ENCODE measurements around the gene SCAMP3.
"Not testable (repeated sequence)": the region's sequence is repeated elsewhere in the genome, so short reads cannot be mapped to it uniquely, and the experiment has no call there.

Gene SCAMP3

DNA sequence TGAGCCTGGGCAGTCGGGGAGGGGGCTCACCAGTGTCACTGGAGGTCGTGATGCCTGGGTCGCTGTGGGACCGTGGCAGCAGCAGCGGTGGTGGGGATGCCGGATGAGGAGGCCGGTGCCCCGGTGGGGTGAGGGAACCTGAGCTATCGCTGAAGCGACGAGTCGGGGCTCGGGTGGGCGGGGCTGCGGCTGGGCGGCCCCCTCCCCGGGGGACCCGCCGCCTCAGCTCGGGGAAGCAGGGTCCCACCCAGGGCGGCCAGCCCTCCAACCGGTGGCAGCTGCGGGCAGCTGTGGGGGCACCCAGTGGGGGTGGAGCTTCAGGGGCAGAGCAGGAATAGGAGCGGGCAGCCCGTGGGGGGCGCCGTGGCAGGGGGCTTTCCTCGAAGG is 11.9 kb downstream of the SCAMP3 start:
- H3K4me3 Mint-ChIP-seq, result no peak overlapping the region
- peaks cover 16% of the 10 kb centered on the region for H3K36me3 Mint-ChIP-seq (ENCODE audit: low read depth)
- H3K27me3 Mint-ChIP-seq (ENCODE audit: low read depth, poor library complexity), result no peaks in the 10 kb centered on the region
- peaks cover 44% of the 10 kb centered on the region for H3K4me1 Mint-ChIP-seq
- H3K27ac Mint-ChIP-seq, result no peak overlapping the region
- no peaks in the 10 kb centered on the region for H3K9me3 Mint-ChIP-seq
- TF ChIP-seq CTCF (IDR thresholded peaks at IDR 0.05), result no peak
- no peak for DNase-seq

DNA sequence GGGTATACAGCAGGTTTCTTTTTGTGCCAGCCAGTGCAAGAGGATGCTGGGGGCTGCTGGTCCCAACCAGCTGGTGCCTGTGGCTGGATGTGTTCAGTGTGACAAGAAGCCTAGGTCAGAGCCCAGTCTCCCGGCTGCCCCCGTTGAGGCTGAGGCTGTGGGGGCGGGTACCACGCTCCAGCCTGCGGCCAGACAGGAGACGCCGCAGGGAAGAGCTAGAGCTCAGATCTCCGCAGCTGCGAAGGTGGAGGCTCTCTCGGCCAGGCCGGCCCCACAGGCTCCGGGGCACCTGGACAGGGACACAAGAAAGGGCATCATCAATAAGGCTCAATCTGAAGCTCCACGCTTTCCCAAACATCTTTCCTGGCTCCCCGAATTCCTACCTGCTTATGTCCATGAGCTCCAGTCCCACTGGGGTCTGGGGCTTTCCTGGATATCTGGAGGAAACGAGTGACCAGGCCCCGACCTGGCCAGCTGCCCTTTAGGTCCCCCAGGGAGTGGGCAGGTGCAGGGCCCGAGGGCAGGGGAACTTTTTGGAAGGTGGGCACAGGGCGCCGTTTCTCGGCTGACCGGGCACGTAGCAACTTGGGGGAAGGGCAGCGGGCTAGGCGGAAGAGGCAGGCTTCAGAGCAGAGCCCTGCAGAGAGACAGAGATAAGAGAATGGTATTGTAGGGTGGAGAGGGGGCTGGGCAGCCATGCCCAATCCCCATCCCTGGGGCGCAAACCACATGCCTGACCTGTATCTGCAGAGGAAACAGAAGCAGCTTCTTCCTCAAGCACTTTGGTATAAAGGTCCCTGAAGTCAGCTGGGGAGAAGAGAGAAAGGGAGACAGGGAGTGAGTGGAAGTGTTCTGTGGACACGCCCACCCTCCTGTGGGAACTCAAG is 14.2 kb downstream of the SCAMP3 start:
- H3K36me3 Mint-ChIP-seq (ENCODE audit: low read depth), result peaks cover 16% of the 10 kb centered on the region
- H3K9me3 Mint-ChIP-seq, result no peaks in the 10 kb centered on the region
- no peak for TF ChIP-seq CTCF (IDR thresholded peaks at IDR 0.05)
- H3K4me1 Mint-ChIP-seq, result peaks cover 48% of the 10 kb centered on the region
- H3K4me3 Mint-ChIP-seq, result no peak overlapping the region
- DNase-seq, result no peak
- no peaks in the 10 kb centered on the region for H3K27me3 Mint-ChIP-seq (ENCODE audit: low read depth, poor library complexity)
- H3K27ac Mint-ChIP-seq, result peak overlapping the region; percentile 86

DNA sequence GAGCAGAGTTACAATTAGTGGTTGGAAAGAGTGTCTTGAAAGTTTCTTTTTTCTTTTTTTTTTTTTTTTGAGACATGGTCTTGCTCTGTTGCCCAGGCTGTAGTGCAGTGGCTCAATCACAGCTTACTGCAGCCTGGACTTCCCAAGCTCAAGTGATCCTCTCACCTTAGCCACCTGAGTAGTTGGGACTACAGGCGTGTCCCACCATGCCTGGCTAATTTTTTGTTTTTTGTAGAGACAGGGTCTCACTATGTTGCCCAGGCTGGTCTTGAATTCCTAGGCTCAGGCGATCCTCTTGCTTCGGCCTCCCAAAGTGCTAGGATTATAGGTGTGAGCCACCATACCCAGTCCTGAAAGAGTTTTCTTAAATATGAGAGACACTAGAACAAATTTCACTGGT is 15.4 kb downstream of the SCAMP3 start:
- H3K4me3 Mint-ChIP-seq; H3K9me3 Mint-ChIP-seq; H3K27me3 Mint-ChIP-seq (ENCODE audit: low read depth, poor library complexity); H3K27ac Mint-ChIP-seq; DNase-seq: not testable (repeated sequence)
- H3K4me1 Mint-ChIP-seq, result peaks cover 50% of the 10 kb centered on the region
- H3K36me3 Mint-ChIP-seq (ENCODE audit: low read depth), result peaks cover 16% of the 10 kb centered on the region

- peaks cover 53% of the 10 kb centered on the region for H3K4me1 Mint-ChIP-seq
- H3K36me3 Mint-ChIP-seq (ENCODE audit: low read depth), result peaks cover 16% of the 10 kb centered on the region
- no peak for TF ChIP-seq CTCF (IDR thresholded peaks at IDR 0.05)
- peak overlapping the region; percentile 79 for H3K4me3 Mint-ChIP-seq
- no peaks in the 10 kb centered on the region for H3K9me3 Mint-ChIP-seq
- DNase-seq, result no peak
- no peaks in the 10 kb centered on the region for H3K27me3 Mint-ChIP-seq (ENCODE audit: low read depth, poor library complexity)
- H3K27ac Mint-ChIP-seq, result peak overlapping the region; percentile 14
Observed at GRCh38 chr1:155245163-155245524, 17.0 kb downstream of the SCAMP3 start.

DNA sequence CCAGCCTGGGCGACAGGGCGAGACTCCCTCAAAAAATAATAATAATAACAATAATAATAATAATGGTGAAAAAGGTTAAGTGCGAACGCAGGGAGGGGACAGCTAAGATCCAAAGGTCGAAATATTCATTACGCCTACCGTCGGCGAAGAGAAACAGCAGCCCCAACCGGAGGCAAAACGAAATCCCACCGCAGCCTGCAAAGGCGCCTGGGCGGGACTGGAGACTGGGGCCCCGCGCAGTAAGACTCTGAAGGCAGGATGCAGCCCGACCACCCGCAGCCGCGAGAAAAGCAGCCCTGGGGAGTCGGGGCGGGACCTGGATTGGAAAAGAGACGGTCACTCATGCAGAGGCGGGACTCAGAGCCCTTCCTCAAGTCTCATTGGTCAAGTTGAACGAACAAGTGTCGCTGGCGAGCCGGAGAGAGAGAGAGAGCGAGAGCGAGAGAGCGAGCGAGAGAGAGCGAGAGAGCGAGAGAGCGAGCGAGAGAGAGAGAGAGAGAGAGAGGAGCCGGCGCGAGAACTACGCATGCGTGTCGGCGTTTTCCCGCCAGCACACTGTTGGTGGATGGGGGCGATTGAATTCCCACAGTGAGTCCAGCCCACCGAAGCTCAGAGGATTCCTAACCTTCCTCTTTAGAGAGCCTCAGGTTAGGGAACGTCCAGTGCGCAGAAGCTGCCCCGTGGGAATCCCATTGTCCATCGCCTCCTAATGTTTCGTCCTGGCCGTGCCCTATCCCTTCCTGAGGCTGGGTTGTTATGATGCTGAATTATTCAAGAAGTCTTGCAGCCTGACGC is 17.6 kb downstream of the SCAMP3 start:
- peak; percentile 24 for TF ChIP-seq CTCF (IDR thresholded peaks at IDR 0.05)
- H3K27ac Mint-ChIP-seq, result peak overlapping the region; percentile 14
- H3K36me3 Mint-ChIP-seq (ENCODE audit: low read depth), result peaks cover 16% of the 10 kb centered on the region
- H3K9me3 Mint-ChIP-seq, result no peaks in the 10 kb centered on the region
- H3K4me3 Mint-ChIP-seq, result peak overlapping the region; percentile 79
- peaks cover 53% of the 10 kb centered on the region for H3K4me1 Mint-ChIP-seq
- peak; percentile 94 for DNase-seq
- H3K27me3 Mint-ChIP-seq (ENCODE audit: low read depth, poor library complexity), result no peaks in the 10 kb centered on the region

DNA sequence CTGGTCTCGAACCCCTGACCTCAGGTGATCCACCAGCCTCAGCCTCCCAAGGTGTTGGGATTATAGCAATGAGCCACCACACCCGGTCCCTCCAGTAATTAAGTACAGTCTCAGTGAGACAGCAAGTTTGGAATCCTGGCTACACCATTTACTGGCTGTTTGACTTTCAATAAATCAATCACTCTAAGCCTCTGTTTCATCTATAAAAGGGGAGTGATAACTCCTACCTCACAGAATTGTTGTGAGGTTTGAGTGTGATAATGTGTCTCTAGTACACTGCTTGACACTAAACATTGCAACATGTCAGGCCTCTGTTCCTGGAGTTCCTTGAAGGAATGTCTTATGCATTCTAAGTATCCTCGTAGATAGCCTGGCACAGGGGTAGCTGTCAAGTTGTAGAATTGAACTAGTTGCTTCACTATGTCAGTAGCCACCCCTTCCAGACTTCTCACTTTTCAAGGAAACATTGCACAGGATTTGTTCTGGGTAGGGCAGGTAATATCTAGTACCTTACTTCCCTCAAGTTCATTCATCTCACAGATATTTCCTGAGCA is 19.3 kb downstream of the SCAMP3 start:
- no peak for DNase-seq
- no peaks in the 10 kb centered on the region for H3K27me3 Mint-ChIP-seq (ENCODE audit: low read depth, poor library complexity)
- H3K9me3 Mint-ChIP-seq, result no peaks in the 10 kb centered on the region
- H3K27ac Mint-ChIP-seq, result peak overlapping the region; percentile 85
- peaks cover 53% of the 10 kb centered on the region for H3K4me1 Mint-ChIP-seq
- no peak for TF ChIP-seq CTCF (IDR thresholded peaks at IDR 0.05)
- peak overlapping the region; percentile 79 for H3K4me3 Mint-ChIP-seq
- peaks cover 16% of the 10 kb centered on the region for H3K36me3 Mint-ChIP-seq (ENCODE audit: low read depth)

All from nephron progenitor cell (in vitro differentiated cells).